H1 (cell line): ENCODE measurements around the gene NIN.

Source experiments
- CTCF ChIP-seq, 3 experiments: IDR thresholded peaks; 1 replicate in 2 of 3; 2 replicates in 1 of 3; pipeline versions ENCODE4 v1.5.1 to v1.6.1; 2011; ENCODE audit warnings: low read length in 3 of 3, mild to moderate bottlenecking in 3 of 3, inconsistent platforms in 2 of 3, low read depth in 1 of 3, moderate library complexity in 1 of 3; ENCODE audit not compliant: insufficient read depth in 1 of 3; ENCODE audit errors: control extremely low read depth in 1 of 3
- EP300 ChIP-seq, 2 experiments: IDR thresholded peaks; 1 replicate in 1 of 2; 2 replicates in 1 of 2; pipeline ENCODE4 v1.6.1; 2011 to 2012; ENCODE audit warnings: low read depth in 2 of 2, low read length in 2 of 2, mild to moderate bottlenecking in 2 of 2, borderline replicate concordance in 1 of 2, inconsistent platforms in 1 of 2, moderate library complexity in 1 of 2
- EZH2 ChIP-seq: fragments of 200-600 bp; sonication (generic); IDR thresholded peaks from 2 replicates; pipeline ENCODE4 v1.7.1; 2012; ENCODE audit warnings: low read depth, mild to moderate bottlenecking, moderate library complexity, low read length, inconsistent platforms; ENCODE audit not compliant: severe bottlenecking
- JUND ChIP-seq: IDR thresholded peaks from 2 replicates; pipeline ENCODE4 v1.6.1; 2011; ENCODE audit warnings: mild to moderate bottlenecking, improper control_type of control experiment, low read length
- MAX ChIP-seq: IDR thresholded peaks from 2 replicates; pipeline ENCODE4 v1.6.1; 2012; ENCODE audit warnings: inconsistent platforms
- POLR2A ChIP-seq, 2 experiments: IDR thresholded peaks; 1 replicate in 1 of 2; 2 replicates in 1 of 2; pipeline ENCODE4 v1.6.1; 2011; ENCODE audit warnings: low read depth in 2 of 2, low read length in 2 of 2, mild to moderate bottlenecking in 2 of 2; ENCODE audit errors: control extremely low read depth in 1 of 2
- SIN3A ChIP-seq, 2 experiments: IDR thresholded peaks in 1 of 2; conservative IDR thresholded peaks in 1 of 2; 2 replicates each; pipeline ENCODE4 v1.6.1; 2011 to 2012; ENCODE audit warnings: low read length in 2 of 2, improper control_type of control experiment in 1 of 2, low read depth in 1 of 2, mild to moderate bottlenecking in 1 of 2
- SP4 ChIP-seq: IDR thresholded peaks from 2 replicates; pipeline ENCODE4 v1.6.1; 2012; ENCODE audit warnings: low read length, inconsistent platforms
- TAF7 ChIP-seq: optimal IDR thresholded peaks from 2 replicates; pipeline ENCODE3; 2011; ENCODE audit warnings: low read depth, mild to moderate bottlenecking, inconsistent platforms, low read length, moderate library complexity, borderline replicate concordance
- YY1 ChIP-seq: IDR thresholded peaks from 2 replicates; pipeline ENCODE4 v1.6.1; 2011; ENCODE audit warnings: low read depth, mild to moderate bottlenecking, low read length

- TF ChIP-seq CTCF (IDR thresholded peaks at IDR 0.05; ENCODE audit: control extremely low read depth in 1 of 3, insufficient read depth in 1 of 3, low read depth in 1 of 3, low read length in 3 of 3) (no peak), POLR2A (IDR thresholded peaks at IDR 0.05; ENCODE audit: control extremely low read depth in 1 of 2, low read depth in 2 of 2, low read length in 2 of 2) (no peak), JUND (no peak), EP300 (IDR thresholded peaks at IDR 0.05; ENCODE audit: borderline replicate concordance in 1 of 2, low read depth in 2 of 2, low read length in 2 of 2) (no peak), SP4 (no peak), EZH2 (no peak), SIN3A (conservative IDR thresholded peaks at IDR 0.05 in 1 of 2, IDR thresholded peaks at IDR 0.05 in 1 of 2; ENCODE audit: low read depth in 1 of 2, low read length in 2 of 2) (no peak), YY1 (no peak), MAX (no peak), TAF7 (no peak)
These were observed 34.6 kb downstream of the NIN start for GRCh38 chr14:50796390-50796789.
